GM20431 (cell line): ENCODE measurements around the gene USB1.

Source experiments
- in situ Hi-C: fragments of 300-500 bp; cut with MseI, MboI; formaldehyde crosslinking; loops from one replicate; pipeline ENCODE4 v1.15.0; 2020; ENCODE audit warnings: low sequenced_read_pairs; ENCODE audit not compliant: unreplicated experiment

Gene USB1

DNA sequence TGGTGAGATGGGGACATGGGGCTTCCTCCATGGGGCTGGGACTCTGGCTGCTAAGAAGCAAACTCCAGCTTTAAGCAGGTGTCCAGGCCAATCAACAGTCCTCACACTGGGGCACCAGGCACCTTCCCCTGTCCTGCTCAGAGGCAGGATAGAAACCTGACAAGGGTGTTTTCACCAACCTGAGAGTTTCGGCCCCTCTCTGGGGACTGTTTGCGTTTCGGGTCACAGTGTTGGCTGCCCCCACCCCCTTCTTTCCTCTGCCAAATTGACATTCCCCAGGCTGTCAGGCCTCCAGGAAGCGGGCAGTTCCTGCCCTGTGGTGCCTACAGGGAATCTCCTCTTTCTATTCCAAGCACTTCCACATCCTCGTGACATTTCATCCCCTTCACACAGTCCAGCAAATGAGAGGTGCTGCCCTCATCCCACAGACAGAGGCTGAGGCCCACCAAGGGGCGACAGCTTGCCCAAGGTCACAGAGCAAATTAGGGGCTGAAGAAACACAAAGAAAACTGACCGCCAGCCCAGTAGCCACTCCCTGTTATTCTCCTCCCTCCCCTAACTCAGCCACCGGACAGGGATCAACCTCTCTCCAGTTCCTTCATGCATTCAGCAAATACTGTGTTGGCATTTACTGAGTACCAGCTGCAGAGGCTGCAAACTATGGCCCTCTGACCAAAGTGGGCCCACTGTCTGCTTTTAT is 62.3 kb downstream of the USB1 start:
- in situ Hi-C loops: no loop called here

DNA sequence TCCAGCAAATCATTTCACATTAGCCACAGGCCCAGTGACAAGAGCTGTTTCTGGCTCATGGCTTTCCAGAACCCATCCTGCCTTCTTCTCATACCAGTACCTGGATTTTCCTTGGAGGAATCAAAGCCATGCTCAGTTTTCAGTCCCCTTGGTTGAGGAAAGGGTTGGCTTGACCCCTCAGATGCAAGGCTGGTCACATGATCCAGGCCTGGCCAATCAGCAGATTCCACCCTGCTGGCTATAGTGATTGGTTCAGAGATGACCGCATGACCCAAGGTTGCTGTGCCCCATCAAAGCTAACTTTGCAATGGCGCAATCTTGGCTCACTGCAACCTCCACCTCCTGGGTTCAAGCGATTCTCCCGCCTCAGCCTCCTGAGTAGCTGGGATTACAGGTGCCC is 69.4 kb downstream of the USB1 start:
- in situ Hi-C loops: no loop called here
